ENCODE results near the gene ZNF718.
"Not testable (repeated sequence)": the region's sequence is repeated elsewhere in the genome, so short reads cannot be mapped to it uniquely, and the experiment has no call there.

ZNF718 gene

GRCh38 chr4:200936-201335, 76.6 kb downstream of the ZNF718 start:
- Mint-ChIP-seq H3K27ac (no peak overlapping the region), H3K9me3 (peaks cover 27% of the 10 kb centered on the region), H3K36me3 (no peaks in the 10 kb centered on the region), H3K4me1 (peaks cover 7% of the 10 kb centered on the region), H3K4me3 (no peak overlapping the region)
- DNase-seq (ENCODE audit: low spot score in 2 of 2) (no peak), ATAC-seq (no peak)

DNA sequence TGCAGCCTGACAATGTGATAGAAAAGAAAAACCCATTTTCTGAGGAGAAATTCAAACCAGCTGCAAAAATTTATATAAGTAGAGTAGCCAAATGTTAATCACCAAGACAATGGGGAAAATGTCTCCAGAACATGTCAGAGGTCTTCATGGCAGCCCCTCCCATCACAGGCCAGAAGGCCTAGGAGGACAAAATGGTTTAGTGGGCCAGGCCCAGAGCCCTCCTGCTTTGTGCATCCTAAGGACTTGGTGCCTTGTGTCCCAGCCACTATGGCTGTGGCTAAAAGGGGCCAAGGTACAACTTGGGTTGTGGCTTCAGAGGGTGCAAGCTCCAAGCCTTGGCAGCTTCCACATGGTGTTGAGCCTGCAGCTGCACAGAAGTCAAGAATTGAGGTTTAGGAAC, 78.5 kb downstream of the ZNF718 start:
- ATAC-seq; H3K36me3 Mint-ChIP-seq; H3K27ac Mint-ChIP-seq; DNase-seq (ENCODE audit: low spot score in 2 of 2); H3K4me3 Mint-ChIP-seq: not testable (repeated sequence)
- Mint-ChIP-seq H3K9me3 (peaks cover 25% of the 10 kb centered on the region), H3K4me1 (peaks cover 11% of the 10 kb centered on the region)

GRCh38 chr4:205097-205756, 80.9 kb downstream of the ZNF718 start:
- Mint-ChIP-seq H3K9me3 (peaks cover 23% of the 10 kb centered on the region), H3K4me1 (peaks cover 14% of the 10 kb centered on the region), H3K4me3 (no peak overlapping the region), H3K36me3 (no peaks in the 10 kb centered on the region), H3K27ac (no peak overlapping the region)
- ATAC-seq (no peak), DNase-seq (ENCODE audit: low spot score in 2 of 2) (no peak)

GRCh38 chr4:206054-206453, 81.8 kb downstream of the ZNF718 start:
- H3K4me3 Mint-ChIP-seq, result no peak overlapping the region
- peaks cover 23% of the 10 kb centered on the region for H3K9me3 Mint-ChIP-seq
- peaks cover 16% of the 10 kb centered on the region for H3K4me1 Mint-ChIP-seq
- ATAC-seq, result no peak
- DNase-seq (ENCODE audit: low spot score in 2 of 2), result no peak
- H3K36me3 Mint-ChIP-seq, result no peaks in the 10 kb centered on the region
- H3K27ac Mint-ChIP-seq, result no peak overlapping the region

- ATAC-seq; H3K4me3 Mint-ChIP-seq; H3K27ac Mint-ChIP-seq; H3K36me3 Mint-ChIP-seq; DNase-seq (ENCODE audit: low spot score in 2 of 2): not testable (repeated sequence)
- Mint-ChIP-seq H3K9me3 (peaks cover 22% of the 10 kb centered on the region), H3K4me1 (peaks cover 24% of the 10 kb centered on the region)
These were observed 84.3 kb downstream of the ZNF718 start for GRCh38 chr4:208416-209096.

DNA sequence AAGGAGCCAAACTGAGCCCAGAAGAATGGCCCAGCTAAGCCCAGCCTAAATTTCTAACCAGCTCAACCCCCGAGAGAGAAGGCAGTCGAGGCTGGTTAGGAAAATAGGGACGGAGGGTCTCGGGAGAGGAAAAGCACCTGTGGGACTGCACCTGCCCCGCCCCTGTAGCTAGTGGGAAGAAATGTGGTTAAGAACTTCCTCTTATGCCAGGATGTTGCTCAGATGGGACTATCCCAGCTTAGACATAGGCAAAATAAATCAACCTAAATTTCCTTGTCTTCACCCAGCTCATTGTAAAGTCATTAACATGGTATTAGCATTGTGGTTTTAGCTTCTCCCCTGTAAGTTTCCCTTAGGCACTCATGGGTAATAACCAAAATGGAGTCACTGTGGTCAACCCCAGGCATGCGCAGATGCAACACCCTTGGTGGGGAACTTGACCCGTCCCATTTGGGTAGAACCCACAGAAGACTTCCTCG, 86.8 kb downstream of the ZNF718 start:
- H3K4me1 Mint-ChIP-seq, result peaks cover 21% of the 10 kb centered on the region
- no peak for DNase-seq (ENCODE audit: low spot score in 2 of 2)
- H3K27ac Mint-ChIP-seq, result peak overlapping the region; percentile 37
- no peak overlapping the region for H3K4me3 Mint-ChIP-seq
- peak; percentile 31 for ATAC-seq
- H3K9me3 Mint-ChIP-seq, result peaks cover 26% of the 10 kb centered on the region
- no peaks in the 10 kb centered on the region for H3K36me3 Mint-ChIP-seq

- Mint-ChIP-seq H3K4me3 (no peak overlapping the region), H3K36me3 (no peaks in the 10 kb centered on the region), H3K27ac (no peak overlapping the region), H3K4me1 (peaks cover 15% of the 10 kb centered on the region), H3K9me3 (peaks cover 23% of the 10 kb centered on the region)
- DNase-seq (ENCODE audit: low spot score in 2 of 2), result no peak
- no peak for ATAC-seq
These were observed 88.3 kb downstream of the ZNF718 start for GRCh38 chr4:212438-213188.

GRCh38 chr4:213189-213535, 88.9 kb downstream of the ZNF718 start:
- not testable (repeated sequence) for ATAC-seq; H3K27ac Mint-ChIP-seq; DNase-seq (ENCODE audit: low spot score in 2 of 2); H3K4me3 Mint-ChIP-seq; H3K36me3 Mint-ChIP-seq
- Mint-ChIP-seq H3K9me3 (peaks cover 20% of the 10 kb centered on the region), H3K4me1 (peaks cover 10% of the 10 kb centered on the region)

Measured in stimulated activated effector memory CD8-positive, alpha-beta T cell treated with anti-CD3 and anti-CD28 coated beads, Interleukin-12 subunit alpha, Interleukin-12 subunit beta, amount 100 ng/mL, for 72 hours (primary cell).